ENCODE measurements around the gene COMP.
"Not testable (repeated sequence)": the region's sequence is repeated elsewhere in the genome, so short reads cannot be mapped to it uniquely, and the experiment has no call there.

Gene COMP

DNA sequence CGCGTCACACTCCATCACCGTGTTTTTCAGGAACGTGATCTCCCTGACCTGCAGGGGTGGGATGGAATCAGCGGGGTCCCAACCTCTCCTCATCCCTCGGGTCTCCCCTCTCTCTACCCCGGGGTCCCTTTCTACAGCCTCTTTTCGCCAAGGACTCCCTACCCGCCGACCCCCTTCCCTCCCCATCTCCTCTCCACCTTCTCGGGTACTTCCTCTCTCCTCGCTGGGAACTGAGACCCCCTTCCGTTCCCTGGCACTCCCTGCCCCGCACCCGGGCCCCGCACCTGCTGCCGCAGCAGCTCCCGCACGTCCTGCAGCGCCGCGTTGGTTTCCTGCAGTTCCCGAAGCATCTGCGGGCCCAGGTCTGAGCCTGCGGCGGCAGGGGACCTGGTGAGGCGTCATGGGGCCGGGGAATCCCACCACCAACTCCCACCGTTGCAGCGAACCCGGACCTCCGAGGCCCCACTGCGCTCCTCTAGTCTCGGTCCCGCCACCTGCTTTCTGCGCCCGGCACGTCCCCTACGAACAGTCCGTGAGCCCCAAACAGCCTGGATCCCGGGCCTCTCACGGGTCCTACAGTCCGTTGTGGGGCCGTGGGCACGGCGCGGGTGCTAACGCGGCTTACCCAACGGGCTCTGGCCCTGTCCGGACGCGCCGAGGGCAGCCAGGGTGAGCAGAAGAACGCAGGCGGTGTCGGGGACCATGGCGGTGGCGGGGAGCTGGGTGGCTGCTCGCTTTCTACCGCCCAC is at the start of gene COMP:
TSS of gene COMP (minus strand) at position 740 of the 749 bp plus-strand sequence. CDS start at position 704, 36 bp downstream.
- in situ Hi-C loops (cut with MboI; ENCODE audit: low sequenced_read_pairs): no loop called here

DNA sequence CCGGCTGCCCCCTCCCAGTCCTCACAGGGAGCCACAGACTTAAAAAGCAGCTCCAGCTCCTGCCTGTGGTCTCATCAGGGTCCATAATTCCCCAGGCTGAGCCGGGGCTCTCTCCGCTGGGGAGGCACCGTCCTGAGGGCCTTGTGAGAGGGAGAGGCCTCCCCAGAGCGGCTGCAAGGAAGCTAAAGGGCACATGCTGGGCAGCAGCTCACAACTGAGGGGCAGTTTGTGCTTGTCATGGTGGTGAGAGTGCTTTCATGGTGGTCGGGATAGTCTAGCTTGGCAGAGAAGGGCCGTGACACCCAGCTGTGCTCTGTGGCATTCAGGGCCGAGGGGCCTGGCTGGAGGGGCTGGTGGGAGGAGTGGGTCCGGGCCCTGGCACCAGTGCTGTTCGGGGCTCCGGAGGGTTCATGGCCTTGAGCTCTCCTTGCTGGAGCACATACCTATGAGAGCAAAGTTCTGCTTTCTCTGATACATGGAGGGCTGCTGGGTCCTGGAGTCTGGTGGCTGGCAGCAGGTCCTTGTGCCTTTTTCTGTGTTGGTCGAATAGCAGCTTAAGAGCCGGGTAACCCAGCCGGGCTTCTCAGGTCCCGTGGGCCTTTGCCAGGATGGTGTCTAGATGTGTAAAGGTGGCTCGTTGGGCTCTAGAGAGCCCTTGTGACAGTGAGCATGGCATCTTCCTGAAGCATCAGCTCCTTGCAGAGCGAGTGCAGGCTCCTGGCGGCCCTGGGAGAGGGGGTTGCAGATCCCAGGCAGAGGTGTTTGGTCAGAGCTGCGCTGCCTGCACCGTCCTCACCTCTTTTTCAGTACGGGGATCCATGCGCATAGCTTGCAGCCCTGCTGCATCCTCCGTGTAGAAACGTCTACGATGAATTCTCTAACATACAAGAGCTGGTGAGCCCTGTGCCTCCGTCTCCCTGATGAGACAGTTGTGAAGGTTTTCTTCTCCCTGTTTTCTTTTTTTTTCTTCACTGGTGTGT is 49.5 kb upstream of the COMP start:
- in situ Hi-C loops (cut with MboI; ENCODE audit: low sequenced_read_pairs): no loop called here

DNA sequence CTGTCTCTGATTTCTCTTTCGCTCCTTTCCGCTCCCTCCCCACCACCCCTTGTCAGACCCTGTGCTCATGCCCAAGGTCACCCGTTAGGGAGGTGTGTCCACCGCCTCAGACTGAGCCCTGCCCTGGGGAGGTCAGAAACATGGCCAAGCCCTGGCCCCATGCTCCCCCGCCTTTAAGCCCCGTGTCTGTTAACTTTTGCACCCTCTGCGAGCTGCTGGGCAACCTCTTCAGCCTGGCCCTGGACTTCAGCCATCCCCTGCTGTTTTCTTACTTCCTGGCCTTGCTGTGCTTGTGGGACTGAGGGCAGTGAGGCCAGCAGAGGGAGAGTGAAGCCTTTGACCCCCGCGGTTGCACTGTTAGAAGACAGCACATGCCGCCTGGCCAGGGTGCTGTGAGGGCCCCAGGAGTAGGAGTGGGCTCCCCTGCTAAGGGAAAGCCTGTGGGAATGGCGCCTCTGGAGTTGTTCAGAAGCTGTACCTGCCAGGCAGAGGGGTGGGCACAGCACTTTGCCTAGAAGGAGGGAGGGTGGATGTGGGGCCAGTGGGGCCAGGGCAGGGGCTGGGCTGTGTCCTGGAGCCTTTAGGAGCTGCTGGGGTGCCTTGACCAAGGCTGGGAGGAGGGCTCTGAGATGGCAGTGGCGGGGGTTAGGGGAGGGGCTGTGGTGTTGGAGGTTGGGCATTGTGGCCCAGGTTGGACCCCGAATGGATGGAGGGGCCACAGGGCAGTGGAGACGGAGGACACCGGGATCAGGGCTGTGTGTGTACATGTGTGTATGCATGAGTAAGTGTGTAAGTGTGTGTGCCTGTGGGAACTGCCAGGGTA is 48.6 kb upstream of the COMP start:
- in situ Hi-C loops (cut with MboI; ENCODE audit: low sequenced_read_pairs): no loop called here

DNA sequence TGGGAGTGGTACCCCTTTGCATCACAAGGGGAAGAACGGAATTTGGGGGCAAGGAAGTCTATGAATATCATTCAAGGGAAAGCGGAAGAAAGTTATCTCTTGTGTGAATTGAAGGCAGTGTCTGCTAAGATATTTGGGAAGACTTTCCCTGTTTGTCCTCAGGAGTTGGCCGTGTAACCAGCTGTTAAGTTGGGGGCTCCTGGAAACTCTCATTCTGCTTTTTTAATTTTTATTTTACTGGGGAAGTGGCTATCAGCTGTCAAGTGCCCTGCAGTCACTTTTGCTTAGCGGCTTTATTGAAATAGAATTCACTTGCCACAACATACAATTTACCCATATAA is 43.5 kb upstream of the COMP start:
- in situ Hi-C loops (cut with MboI; ENCODE audit: low sequenced_read_pairs): no loop called here

DNA sequence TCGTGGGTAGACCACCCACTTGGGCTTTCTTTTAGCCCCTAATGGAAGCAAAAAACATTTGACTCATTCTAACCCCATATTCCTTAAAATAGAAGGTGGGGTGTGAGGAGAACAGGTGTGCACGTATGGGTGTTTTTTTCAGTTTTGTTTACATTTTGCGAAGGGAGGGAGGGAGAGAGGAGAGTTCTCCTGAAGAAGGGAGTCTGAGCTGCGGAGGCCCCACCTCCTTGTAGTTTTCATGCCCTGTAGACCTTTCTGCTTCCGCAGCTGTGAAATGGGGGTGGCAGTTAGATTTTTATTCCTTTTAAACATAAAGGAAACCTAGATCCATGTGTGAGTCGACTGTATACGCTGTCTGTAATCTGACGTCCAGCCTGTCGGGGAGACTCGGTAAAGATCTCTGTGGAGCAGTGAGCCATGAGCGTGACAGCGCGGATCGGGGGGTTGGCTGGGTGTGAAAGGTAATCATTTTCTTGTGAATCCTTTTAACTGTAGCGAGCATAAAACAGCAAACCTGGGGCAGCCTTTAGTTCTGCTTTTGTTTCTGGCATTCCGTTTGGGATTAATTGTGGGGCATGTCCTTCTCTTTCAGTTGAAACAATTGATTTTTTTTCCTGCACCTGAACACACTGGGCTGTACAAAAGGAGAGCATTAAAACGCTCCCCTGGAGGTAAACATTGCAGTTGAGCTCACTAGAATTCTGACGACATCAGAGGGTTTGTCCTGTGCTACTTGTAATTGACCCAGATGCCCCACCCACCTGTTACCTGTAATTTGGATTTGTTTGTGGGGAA is 42.9 kb upstream of the COMP start:
- in situ Hi-C loops (cut with MboI; ENCODE audit: low sequenced_read_pairs): no loop called here

DNA sequence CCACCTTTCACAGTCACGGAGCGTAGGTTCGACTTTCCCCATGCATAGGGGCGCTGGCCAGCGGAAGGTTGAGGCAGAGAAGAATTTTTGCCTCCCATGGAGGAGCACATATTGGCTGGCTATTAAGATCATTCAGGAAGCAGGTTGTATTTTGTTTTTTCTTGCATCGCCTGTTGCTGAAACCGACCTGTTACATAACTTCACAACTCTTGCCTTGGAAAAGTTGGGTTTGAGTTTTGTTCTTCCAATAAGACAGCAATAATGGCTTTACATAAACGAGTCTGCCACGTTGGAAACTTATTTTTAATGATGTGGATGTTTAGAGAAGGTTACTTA is 42.0 kb upstream of the COMP start:
- in situ Hi-C loops (cut with MboI; ENCODE audit: low sequenced_read_pairs): no loop called here

DNA sequence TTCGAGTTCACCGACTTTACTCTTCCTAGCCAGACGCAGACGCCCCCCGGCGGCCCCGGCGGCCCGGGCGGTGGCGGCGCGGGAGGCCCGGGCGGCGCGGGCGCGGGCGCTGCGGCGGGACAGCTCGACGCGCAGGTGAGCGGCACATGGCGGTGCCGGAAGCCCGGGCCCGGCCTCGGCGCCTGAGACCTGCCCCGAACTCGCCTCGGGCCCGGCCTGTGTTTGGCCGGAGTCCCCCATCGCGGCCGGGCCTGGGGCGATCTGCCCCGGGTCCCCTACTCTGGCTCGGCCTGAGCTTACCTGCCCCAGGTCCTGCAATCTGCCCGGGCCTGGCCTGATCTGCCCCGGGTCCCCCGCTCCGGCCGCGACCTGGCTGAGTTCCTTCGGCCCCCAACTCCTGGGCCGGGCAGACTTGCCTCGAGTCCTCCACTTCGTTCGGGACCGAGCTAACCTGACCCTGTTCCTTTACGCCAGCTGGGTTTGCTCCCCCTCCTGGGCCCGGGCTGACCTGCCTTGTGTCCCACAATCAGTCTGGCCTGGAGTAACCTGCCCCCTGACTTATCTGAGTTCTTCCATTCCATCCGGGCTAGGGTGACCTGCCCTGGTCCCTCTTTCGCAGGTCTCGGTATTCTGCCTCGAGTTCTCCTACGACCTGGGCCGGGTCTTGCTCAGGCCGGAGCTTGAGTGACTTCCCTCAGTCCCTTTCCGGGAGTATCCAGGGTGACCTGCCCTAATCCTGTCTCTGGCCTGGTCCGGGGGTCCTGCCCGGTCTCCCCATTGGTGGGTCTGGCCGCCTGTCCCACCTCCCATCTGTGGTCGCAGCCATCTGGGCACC is 41.4 kb upstream of the COMP start:
- in situ Hi-C loops (cut with MboI; ENCODE audit: low sequenced_read_pairs): no loop called here

DNA sequence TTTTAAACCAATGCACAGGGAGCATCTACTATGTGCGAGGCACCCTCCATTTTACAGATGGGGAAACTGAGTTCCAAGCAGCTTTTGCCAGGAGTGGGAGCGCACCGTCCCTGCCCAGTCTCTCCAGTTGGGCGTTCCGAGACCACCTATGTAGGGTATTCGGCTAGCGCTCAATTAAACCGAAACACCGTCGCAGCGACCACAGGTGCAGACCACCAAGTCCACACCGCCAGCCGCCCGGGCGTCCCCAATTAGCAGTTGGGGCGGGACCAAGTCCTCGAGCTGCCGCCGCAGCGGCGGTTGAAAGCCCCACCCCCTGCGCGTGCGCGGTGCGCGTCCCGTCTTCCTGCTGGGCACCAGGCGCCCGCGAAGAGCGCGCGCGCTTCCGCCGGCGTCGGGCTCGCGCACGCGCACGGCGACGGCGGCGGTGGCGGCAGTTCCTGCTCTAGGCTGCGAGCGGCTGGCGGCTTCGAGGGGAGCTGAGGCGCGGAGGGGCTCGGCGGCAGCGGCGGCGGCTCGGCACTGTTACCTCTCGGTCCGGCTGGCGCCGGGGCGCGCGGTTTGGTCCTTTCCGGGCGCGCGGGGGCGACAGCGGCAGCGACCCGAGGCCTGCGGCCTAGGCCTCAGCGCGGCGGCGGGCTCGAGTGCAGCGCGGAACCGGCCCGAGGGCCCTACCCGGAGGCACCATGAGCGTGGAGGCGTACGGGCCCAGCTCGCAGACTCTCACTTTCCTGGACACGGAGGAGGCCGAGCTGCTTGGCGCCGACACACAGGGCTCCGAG is 40.6 kb upstream of the COMP start, which contains the start of gene UPF1:
TSS of gene UPF1 (plus strand) at position 436 of the 782 bp plus-strand sequence. CDS start at position 687, 251 bp downstream.
- in situ Hi-C loops (cut with MboI; ENCODE audit: low sequenced_read_pairs): no loop called here

DNA sequence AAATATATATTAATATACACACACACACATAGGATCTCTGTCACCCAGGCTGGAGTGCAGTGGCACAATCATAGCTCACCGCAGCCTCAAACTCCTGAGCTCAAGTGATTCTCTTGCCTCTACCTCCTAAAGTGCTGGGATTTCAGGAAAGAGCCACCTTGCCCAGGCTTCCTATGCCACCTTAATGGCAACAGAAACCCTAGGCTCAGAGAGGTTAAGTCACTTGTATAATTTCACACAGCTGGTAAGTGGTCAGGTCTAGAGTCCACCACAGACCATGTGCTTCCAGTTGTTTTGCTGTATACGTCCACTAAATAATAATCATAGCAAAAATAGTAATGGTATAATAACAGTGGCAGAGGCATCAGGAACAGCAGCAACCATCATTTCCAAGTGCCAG is 39.4 kb upstream of the COMP start:
- in situ Hi-C loops (cut with MboI; ENCODE audit: low sequenced_read_pairs): no loop called here

DNA sequence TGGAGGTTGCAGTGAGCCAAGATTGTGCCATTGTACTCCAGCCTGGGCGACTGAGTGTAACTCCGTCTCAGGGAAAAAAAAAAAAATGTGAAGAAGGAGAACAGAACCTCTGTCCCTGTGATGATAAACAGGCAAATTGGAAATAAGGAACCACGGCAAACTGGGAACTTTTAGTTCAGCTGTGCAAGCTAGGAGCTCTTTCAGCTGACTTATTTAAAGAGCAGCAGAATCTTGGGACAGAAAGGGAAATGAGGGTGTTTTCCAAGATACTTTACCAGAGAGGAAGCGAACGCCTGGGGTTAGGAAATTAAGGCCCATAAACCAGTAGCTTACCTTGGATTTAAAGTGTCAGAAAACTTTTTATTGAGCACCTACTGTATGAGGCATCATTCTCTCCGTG is 37.7 kb upstream of the COMP start:
- in situ Hi-C loops (cut with MboI; ENCODE audit: low sequenced_read_pairs): no loop called here

DNA sequence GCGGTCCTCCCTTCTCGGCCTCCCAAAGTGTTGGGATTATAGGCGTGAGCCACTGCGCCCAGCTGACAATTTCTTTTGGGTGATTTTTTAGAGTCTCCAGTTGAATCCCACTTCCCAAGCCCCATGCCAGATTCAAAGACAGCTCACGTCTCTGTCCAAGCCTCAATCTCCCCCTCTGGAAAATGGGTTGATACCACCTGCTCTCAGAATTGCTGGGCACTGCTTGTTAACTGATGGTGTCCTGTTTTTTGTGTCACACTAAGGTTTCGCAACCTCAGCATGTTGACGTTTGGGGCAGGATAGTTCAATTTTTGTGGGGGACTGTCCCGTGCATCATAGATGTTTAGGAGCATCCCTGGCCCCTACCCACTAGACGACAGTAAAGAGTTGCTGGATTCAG is 26.5 kb upstream of the COMP start:
- in situ Hi-C loops (cut with MboI; ENCODE audit: low sequenced_read_pairs): no loop called here

DNA sequence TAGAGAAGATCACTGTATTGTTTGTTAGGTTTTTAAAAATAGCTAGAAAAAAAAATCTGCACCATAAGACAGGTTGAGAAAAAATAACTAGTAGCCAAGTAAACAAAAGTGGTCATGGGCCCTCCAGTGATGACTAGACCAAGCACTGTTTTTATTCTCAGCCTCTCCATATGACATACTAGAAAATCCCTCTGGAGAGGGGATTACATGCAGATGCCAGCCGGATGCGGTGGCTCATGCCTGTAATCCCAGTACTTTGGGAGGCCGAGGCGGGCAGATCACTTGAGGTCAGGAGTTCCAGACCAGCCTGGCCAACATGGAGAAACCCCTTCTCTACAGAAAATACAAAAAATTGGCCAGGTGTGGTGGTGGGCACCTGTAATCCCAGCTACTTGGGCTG is 25.5 kb upstream of the COMP start:
- in situ Hi-C loops (cut with MboI; ENCODE audit: low sequenced_read_pairs): not testable (repeated sequence)

DNA sequence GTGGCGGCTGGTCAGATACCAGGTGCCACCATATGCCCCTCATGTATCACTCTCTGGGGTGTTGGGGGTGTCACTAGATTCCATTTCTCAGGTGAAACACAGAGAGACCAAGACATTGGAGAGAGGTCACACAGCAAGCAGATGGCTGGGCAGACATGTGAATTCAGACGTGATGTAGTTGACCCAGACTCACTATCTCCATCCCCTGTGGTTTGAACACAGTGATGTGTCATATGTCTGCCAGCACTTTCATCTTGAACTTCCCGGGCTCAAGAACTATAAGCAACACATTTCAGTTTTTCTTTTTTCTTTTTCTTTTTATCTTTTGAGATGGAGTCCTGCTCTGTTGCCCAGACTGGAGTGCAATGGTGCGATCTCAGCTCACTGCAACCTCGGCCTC is 24.6 kb upstream of the COMP start:
- in situ Hi-C loops (cut with MboI; ENCODE audit: low sequenced_read_pairs): no loop called here

DNA sequence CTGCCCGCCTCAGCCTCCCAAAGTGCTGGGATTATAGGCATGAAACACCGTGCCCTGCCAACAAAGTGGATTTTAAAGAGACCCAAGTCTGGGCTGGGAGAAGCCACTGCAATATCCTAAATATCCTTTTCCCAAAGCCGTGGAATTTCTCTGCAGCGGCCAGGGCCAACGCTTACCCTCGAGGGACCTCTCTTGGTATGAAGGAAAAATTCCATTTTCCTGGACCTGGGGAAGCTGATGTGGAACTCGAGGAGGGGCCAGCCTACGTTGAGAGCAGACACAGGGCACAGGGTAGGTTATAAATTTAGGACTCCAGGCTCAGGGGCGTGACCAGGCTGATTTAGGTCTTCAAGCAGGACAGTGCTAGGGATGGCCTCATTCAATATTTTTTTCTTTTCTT is 23.0 kb upstream of the COMP start:
- in situ Hi-C loops (cut with MboI; ENCODE audit: low sequenced_read_pairs): no loop called here

DNA sequence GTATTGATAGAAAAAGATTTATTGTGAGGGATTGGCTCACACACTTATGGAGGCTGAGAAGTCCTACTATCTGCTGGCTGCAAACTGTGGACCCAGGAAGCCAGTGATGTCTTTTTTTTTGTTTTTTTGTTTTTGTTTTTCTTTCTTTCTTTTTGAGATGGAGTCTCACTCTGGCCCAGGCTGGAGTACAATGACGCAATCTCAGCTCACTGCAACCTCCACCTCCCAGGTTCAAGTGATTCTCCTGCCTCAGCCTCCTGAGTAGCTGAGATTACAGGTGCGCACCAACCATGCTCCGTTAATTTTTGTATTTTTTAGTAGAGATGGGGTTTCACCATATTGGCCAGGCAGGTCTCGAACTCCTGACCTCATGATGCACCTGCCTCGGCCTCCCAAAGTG is 20.5 kb upstream of the COMP start:
- in situ Hi-C loops (cut with MboI; ENCODE audit: low sequenced_read_pairs): not testable (repeated sequence)

DNA sequence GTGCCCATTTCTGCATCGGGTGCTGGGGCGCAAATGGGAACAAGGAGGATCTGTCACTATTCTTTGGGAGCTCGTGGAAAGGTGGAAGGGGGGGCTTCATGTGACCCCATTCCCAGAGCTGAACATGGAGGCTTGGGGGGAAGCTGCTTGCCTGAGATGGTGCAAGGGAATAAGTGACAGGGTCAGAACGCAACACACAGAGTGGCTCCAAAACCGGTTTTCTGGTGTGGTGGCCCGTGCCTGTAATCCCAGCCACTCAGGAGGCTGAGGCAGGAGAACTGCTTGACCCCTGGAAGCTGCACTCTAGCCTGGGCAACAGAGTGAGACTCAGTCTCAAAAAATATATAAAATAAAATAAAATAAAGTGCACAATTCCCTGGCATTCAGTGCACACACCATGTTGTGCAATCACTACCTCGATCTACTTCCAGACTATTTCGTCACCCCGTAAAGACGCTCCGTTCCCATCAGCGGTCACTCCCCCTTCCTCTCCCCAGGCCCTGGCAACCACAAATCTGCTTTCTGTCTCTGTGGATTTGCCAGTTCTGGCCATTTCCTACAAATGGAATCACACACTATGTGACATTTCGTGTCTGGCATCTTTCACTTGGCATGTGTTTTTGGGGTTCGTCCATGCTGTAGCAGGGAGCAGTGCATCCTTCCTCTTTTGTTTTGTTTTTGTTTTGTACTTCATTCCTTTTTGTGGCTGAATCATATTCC is 18.2 kb upstream of the COMP start:
- in situ Hi-C loops (cut with MboI; ENCODE audit: low sequenced_read_pairs): no loop called here

DNA sequence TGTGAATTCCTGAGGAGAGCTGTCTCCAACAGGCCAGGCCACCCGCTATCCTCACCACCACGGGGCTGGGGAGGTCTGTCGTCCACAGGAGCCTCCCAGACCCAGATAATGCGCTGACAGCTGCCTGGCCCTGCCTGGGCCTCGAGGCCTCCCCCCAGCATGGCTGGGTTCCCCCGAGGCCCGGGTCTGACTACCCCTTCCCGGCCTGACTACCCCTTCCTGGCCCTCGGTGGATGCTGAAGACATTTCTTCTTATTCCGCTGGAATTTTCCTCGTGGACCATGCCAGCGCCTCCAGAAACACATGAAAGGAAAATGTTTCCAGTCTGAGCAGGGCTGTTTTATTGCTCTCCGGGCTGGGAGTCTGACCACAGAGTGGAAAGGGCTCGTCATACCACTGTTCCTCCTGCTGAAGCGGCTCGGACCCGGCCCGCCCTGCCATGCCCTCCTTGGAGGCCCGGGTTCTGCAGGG is 16.8 kb upstream of the COMP start:
- in situ Hi-C loops (cut with MboI; ENCODE audit: low sequenced_read_pairs): no loop called here

DNA sequence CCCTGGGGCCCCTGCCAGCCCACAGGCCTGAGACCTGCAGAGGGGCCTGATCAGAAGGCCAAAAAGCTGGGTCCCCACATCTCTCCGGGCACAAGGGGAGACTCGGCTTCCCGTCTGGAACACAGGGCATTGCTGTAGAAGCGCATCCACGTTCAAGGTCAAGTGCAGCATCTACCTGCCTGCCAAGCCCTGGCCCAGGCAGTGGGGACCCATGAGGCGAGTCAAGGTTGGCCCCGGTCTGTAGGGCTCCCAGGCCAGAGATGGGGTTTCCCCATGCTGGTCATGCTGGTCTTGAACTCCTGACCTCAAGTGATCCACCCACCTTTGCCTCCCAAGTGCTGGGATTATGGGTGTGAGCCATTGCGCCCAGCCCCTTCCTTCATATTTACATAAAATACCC is 13.5 kb upstream of the COMP start:
- in situ Hi-C loops (cut with MboI; ENCODE audit: low sequenced_read_pairs): no loop called here
